Activated T-cell treated with anti-CD3 and anti-CD28 coated beads for 4 hours (primary cell): ENCODE measurements around the gene KRTAP9-7.

Experiments
- DNase-seq: peaks from one replicate; pipeline ENCODE4 v3.0.0-alpha.2; 2020

Gene KRTAP9-7

DNA sequence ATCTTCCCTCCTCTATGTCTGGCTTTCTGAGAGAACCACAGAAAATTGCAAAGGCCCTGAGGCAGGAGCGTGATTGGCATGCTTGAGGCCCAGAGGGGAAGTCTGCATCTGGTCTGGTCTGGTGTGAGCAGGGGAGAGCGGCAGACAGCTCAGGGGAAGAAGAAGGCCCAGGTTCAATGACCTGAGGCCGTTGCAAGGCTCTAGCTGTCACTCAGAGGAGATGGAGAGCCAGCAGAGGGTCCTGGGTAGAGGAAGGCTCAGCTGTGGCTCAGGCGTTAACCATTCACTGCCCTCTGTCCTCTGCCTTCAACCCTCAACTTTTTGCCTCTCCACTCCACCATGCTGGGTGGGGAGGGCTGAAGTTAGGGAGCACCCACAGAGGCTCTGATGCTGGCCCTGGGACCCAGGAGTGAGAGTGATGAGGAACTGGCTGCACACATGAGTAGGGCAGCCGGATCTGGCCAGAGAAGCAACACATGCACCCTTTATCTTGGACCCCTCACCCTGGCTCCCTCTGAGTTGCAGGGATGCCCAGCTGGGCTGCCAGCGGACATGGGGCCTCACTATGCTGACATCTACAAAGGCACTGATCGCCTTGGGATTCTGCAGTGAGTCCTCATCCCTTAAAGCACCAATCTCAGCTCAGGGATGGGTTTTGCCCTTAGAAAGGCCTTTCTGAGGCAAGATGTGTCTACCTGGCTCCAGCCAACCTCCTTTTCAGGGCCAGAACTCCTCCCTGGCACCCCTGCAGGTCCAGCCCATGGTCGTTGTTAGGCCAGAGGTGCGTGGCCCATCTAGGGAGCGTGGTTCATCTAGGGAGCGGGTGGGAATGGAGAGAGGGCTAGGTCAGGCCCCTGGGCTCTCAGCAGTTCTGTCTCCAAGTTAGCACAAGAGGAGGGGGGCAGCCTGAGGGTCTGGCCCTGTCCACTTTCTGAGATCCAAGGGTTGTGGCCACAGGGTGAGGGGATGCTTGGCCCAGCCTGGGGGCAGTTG lies 47.7 kb downstream of the KRTAP9-7 start:
- DNase-seq, result no peak

DNA sequence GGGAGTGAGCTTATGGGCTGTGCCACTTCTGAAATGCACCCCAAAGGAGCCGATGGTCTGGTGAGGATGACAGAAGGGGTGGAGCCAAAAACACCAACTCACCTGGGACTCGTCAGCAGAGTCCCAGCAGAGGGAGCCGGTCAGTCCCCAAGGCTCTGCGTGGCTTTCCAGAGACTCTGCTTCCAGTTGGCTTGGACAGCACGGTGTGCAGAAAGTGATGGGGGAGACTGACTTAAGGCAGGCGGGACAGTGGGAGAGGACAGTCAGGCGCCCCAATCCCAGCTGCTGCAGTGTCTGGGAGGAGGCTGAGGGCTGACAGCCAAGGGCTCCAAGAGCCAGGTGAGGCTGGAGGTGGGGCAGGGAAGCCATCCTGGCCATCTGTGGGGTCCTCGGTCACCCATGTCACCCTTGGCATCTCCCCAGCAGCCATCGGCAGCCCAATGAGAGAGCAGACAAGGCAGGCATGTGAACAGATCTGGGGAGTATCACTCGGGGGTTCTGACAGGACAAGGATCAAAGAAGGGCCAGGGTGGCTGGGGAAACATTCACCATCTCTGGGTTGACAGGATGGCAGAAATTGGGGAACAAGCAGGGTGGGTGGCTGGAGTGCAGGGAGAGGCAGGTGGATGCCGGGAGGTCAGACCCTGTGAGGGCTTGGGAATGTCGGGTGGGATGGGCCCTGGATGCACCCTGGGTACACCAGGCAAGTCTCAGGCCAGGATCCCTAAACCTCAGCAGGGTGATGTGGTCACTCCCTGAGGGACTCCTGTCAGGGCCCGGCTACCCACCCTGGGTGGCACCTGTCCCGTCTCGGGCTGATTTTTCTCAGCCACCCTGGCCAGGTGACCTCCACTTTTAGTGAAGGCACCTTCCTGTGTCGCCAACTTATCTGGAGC lies 48.9 kb downstream of the KRTAP9-7 start:
- DNase-seq, result no peak

DNA sequence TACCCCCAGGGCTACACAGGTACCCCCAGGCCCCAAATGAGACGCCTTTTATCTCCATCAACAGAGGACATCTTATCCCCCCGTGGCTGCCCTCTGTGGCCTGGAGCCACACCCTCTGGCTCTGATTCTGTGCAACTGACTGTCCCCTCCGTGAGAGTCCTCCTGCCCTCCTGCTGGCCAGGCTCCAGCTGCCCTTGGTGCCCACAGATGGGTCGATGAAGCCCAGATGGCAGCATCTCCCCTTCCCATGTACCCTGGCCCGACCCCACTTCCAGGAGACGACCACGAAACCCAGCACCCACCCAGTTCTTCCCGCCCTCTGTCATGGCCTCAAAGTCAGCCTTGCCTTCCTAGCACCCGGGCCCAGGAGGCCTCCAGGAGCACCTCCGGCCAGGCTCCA lies 49.6 kb downstream of the KRTAP9-7 start:
- no peak for DNase-seq

DNA sequence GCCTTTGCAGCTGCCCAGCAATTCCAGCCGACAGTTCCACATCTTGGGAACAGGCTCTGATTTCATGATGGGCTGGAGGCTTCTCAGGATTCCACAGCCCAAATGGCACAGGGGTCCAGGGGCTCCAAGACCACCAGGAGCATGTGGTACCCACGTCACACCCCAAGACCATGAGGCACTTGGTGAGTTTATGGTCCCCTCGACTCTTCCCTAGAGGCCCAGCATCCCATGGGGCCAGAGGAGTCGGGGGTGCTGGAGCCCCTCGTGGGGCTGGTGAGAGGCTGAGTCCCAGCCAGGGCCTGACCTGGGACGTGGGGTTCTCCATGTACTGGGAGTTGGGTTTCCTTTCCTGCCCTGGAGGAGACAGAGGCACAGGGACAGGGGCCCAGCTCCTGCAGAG lies 50.1 kb downstream of the KRTAP9-7 start:
- DNase-seq, result no peak
